HepG2 (cell line): Measurements from ENCODE around the gene NBEA. TPM values are rescaled to one million over a fixed set of nuclear protein-coding genes. Genes with fewer than 3 reads are reported as not detected.

Experiments
- ATAC-seq: fragments of 200-7000 bp; cut with Tn5 transposase; 3 replicates; pipeline ENCODE4 v1.9.1; 2020; ENCODE audit warnings: mild to moderate bottlenecking, moderate library complexity
- BruUV-seq: library from RNA; stranded (reverse); fragments of 400-500 nt; replicated peaks from 2 replicates; lab custom pipeline; 2021; lab: Mats Ljungman, UMichigan
- CTCF ChIA-PET: fragments of 300-600 bp; formaldehyde crosslinking; extraction: SDS; loops from one replicate; lab custom pipeline; 2021; ENCODE audit warnings: low total read pairs, inconsistent platforms, low intra/inter-chr PET ratio; lab: Yijun Ruan, JAX
- POLR2A ChIA-PET: fragments of 350-600 bp; sonication (Branson Sonifier 250); formaldehyde crosslinking; loops from one replicate; lab custom pipeline; 2020; ENCODE audit warnings: antibody characterized with exemption, inconsistent platforms; lab: Yijun Ruan, JAX
- DNase-seq: peaks from one replicate; pipeline ENCODE4 v3.0.0-alpha.2; 2015; ENCODE audit warnings: low spot score
- FAIRE-seq: peaks from 3 replicates; lab custom pipeline; 2011; peaks lifted over from hg19 to GRCh38; lab: Jason Lieb, UNC
- H2AFZ ChIP-seq: one replicate; pipeline ENCODE4 v1.6.1; 2011; ENCODE audit warnings: low read length, inconsistent platforms
- H3K27ac ChIP-seq: fragments of 300-600 bp; 3 replicates; pipeline ENCODE4 v1.8.0; 2011; ENCODE audit warnings: mixed run types, mild to moderate bottlenecking, mixed read lengths, low read length, inconsistent platforms; ENCODE audit not compliant: insufficient read depth; ENCODE audit errors: extremely low read length
- H3K27me3 ChIP-seq, 2 experiments: fragments of 200-600 bp in 1 of 2; 2 replicates in 1 of 2; 3 replicates in 1 of 2; pipeline versions ENCODE4 v1.6.0 to v1.8.0; 2011; ENCODE audit warnings: low read length in 2 of 2, mild to moderate bottlenecking in 2 of 2, moderate library complexity in 2 of 2, inconsistent platforms in 1 of 2; ENCODE audit not compliant: insufficient read depth in 2 of 2, control insufficient read depth in 1 of 2
- H3K36me3 ChIP-seq, 2 experiments: fragments of 200-600 bp in 1 of 2; replicated peaks in 1 of 2; 2 replicates in 1 of 2; 3 replicates in 1 of 2; pipeline versions ENCODE4 v1.5.1 to v1.8.0; 2011; ENCODE audit warnings: low read length in 2 of 2, inconsistent platforms in 1 of 2; ENCODE audit not compliant: insufficient read depth in 2 of 2, control insufficient read depth in 1 of 2
- H3K4me1 ChIP-seq: 2 replicates; pipeline ENCODE4 v1.5.1; 2012; ENCODE audit warnings: low read length, inconsistent platforms; ENCODE audit not compliant: insufficient read depth
- H3K4me2 ChIP-seq: 2 replicates; pipeline ENCODE4 v1.6.0; 2011; ENCODE audit warnings: low read depth, low read length, inconsistent platforms
- H3K4me3 ChIP-seq, 3 experiments: fragments of 200-600 bp in 1 of 3; sonication (generic), shearing (Covaris generic) in 1 of 3; replicated peaks in 1 of 3; 2 replicates each; pipeline ENCODE4 v1.5.1; 2011 to 2016; ENCODE audit warnings: low read length in 3 of 3, inconsistent platforms in 2 of 3, low read depth in 2 of 3, mild to moderate bottlenecking in 2 of 3, control low read depth in 1 of 3, mixed read lengths in 1 of 3; ENCODE audit not compliant: insufficient read depth in 1 of 3
- H3K79me2 ChIP-seq: one replicate; pipeline ENCODE4 v1.6.1; 2011; ENCODE audit warnings: low read length, inconsistent platforms; ENCODE audit not compliant: insufficient read depth
- H3K9ac ChIP-seq: 2 replicates; pipeline ENCODE4 v1.6.0; 2011; ENCODE audit warnings: mild to moderate bottlenecking, low read depth, low read length, inconsistent platforms; ENCODE audit not compliant: insufficient read depth
- H3K9me3 ChIP-seq: 2 replicates; pipeline ENCODE4 v1.5.1; 2012; ENCODE audit warnings: mild to moderate bottlenecking, low read length
- H4K20me1 ChIP-seq: 2 replicates; pipeline ENCODE4 v1.6.0; 2011; ENCODE audit warnings: inconsistent platforms, mild to moderate bottlenecking, low read length, moderate library complexity; ENCODE audit not compliant: insufficient read depth
- CBX1 ChIP-seq: IDR thresholded peaks from one replicate; pipeline ENCODE4 v1.6.1; 2016; ENCODE audit warnings: antibody characterized with exemption, low read depth
- CBX5 ChIP-seq: sonication (generic); formaldehyde crosslinking; IDR thresholded peaks from 2 replicates; pipeline ENCODE4 v1.4.0; 2020; ENCODE audit warnings: missing genetic modification reagents, borderline replicate concordance
- DPF2 ChIP-seq: sonication (generic); formaldehyde crosslinking; IDR thresholded peaks from 2 replicates; pipeline ENCODE4 v1.4.0; 2020; ENCODE audit warnings: mild to moderate bottlenecking, low read depth, missing genetic modification reagents, borderline replicate concordance
- FOXC1 ChIP-seq: sonication (generic); formaldehyde crosslinking; IDR thresholded peaks from 2 replicates; pipeline ENCODE4 v1.8.0; 2022; ENCODE audit warnings: mild to moderate bottlenecking, missing genetic modification reagents, borderline replicate concordance
- FOXO4 ChIP-seq: sonication (generic); formaldehyde crosslinking; conservative IDR thresholded peaks from 2 replicates; pipeline ENCODE4 v1.8.1; 2023; ENCODE audit warnings: missing genetic modification reagents
- HINFP ChIP-seq: sonication (generic); formaldehyde crosslinking; IDR thresholded peaks from 2 replicates; pipeline ENCODE4 v1.4.0; 2020; ENCODE audit warnings: low read depth, mild to moderate bottlenecking, missing genetic modification reagents
- HMGXB4 ChIP-seq, 2 experiments: sonication (generic) in 1 of 2; formaldehyde crosslinking in 1 of 2; IDR thresholded peaks; 2 replicates each; pipeline versions ENCODE4 v1.4.0 to v1.6.1; 2018 to 2020; ENCODE audit warnings: missing genetic modification reagents in 2 of 2, borderline replicate concordance in 1 of 2, low read depth in 1 of 2, mild to moderate bottlenecking in 1 of 2, missing biosample characterization in 1 of 2
- JUNB ChIP-seq: sonication (generic); formaldehyde crosslinking; IDR thresholded peaks from 2 replicates; pipeline ENCODE4 v1.8.0; 2022; ENCODE audit warnings: missing genetic modification reagents, mild to moderate bottlenecking, borderline replicate concordance
- MXI1 ChIP-seq: IDR thresholded peaks from 3 replicates; pipeline ENCODE4 v1.6.1; 2012; ENCODE audit warnings: low read depth, low read length, inconsistent platforms, borderline replicate concordance
- NFRKB ChIP-seq: fragments of 450-650 bp; IDR thresholded peaks from 2 replicates; pipeline ENCODE4 v1.6.1; 2017
- NR1H2 ChIP-seq: sonication (generic); formaldehyde crosslinking; IDR thresholded peaks from 2 replicates; pipeline ENCODE4 v1.8.1; 2022; ENCODE audit warnings: low read depth, missing genetic modification reagents, borderline replicate concordance
- POGZ ChIP-seq: sonication (generic); formaldehyde crosslinking; IDR thresholded peaks from 2 replicates; pipeline ENCODE4 v1.4.0; 2020; ENCODE audit warnings: mild to moderate bottlenecking, missing genetic modification reagents
- SCMH1 ChIP-seq: sonication (generic); formaldehyde crosslinking; IDR thresholded peaks from 2 replicates; pipeline ENCODE4 v1.9.0; 2021; ENCODE audit warnings: missing genetic modification reagents, mild to moderate bottlenecking, borderline replicate concordance
- TARDBP ChIP-seq: sonication (generic); formaldehyde crosslinking; IDR thresholded peaks from 2 replicates; pipeline ENCODE4 v1.8.0; 2022; ENCODE audit warnings: mild to moderate bottlenecking, missing genetic modification reagents
- ZNF383 ChIP-seq: sonication (generic); formaldehyde crosslinking; IDR thresholded peaks from 2 replicates; pipeline ENCODE4 v1.4.0; 2020; ENCODE audit warnings: missing genetic modification reagents, mild to moderate bottlenecking, borderline replicate concordance
- ZNF503 ChIP-seq: sonication (generic); formaldehyde crosslinking; IDR thresholded peaks from 2 replicates; pipeline ENCODE4 v1.4.0; 2020; ENCODE audit warnings: missing genetic modification reagents
- ZNF546 ChIP-seq: sonication (generic); formaldehyde crosslinking; conservative IDR thresholded peaks from 2 replicates; pipeline ENCODE4 v1.8.1; 2023; ENCODE audit warnings: mild to moderate bottlenecking, missing genetic modification reagents
- ZNF724P ChIP-seq: sonication (generic); formaldehyde crosslinking; IDR thresholded peaks from 2 replicates; pipeline ENCODE4 v1.8.0; 2022; ENCODE audit warnings: missing genetic modification reagents, borderline replicate concordance
- ZSCAN22 ChIP-seq: sonication (generic); formaldehyde crosslinking; IDR thresholded peaks from 2 replicates; pipeline ENCODE4 v1.4.0; 2020; ENCODE audit warnings: mild to moderate bottlenecking, missing genetic modification reagents
- WGBS: methylation state at CpG from one replicate; pipeline ENCODE4 v1.1.6; 2017; ENCODE audit warnings: low lambda C conversion rate; 5-methylcytosine and 5-hydroxymethylcytosine counted together
- in situ Hi-C: cut with HindIII; loops from 2 replicates; pipeline ENCODE4 v1.10.0; 2017; ENCODE audit warnings: low pct_unique_long_range_greater_than_20kb; ENCODE audit not compliant: extremely low pct_ligation_motif_present
- intact Hi-C: fragments of 100-400 bp; cut with micrococcal nuclease; formaldehyde crosslinking; loops from one replicate; pipeline ENCODE4 v1.10.0; 2022; ENCODE audit not compliant: unreplicated experiment
- polyA plus RNA-seq, 8 experiments: library from polyadenylated mRNA; depleted of rRNA in 3 of 8; stranded (reverse) in 7 of 8; unstranded in 1 of 8; fragments of >200 nt; fragmentation: Illumina TruSeq in 4 of 8; extraction: Trizol in 4 of 8; gene quantifications; 2 replicates each; pipeline versions ENCODE4 v1.2.1 to v1.2.3, GENCODE V29; 2011 to 2016; ENCODE audit warnings: low read depth in 4 of 8, missing spikeins in 1 of 8, mixed read lengths in 1 of 8; ENCODE audit not compliant: insufficient read depth in 1 of 8
- total RNA-seq, 5 experiments: library from RNA; depleted of rRNA; stranded (reverse); fragments of >200 nt; fragmentation: Illumina TruSeq; extraction: Trizol; gene quantifications; 2 replicates each; pipeline ENCODE4 v1.2.3, GENCODE V29; 2016; ENCODE audit warnings: low read depth in 1 of 5

NBEA gene
- total and polyA plus RNA-seq, 2 of the 13 experiments (the other 11 are each of a cell fraction or from before 2014, with no cell fraction given) = 2.7 to 2.8 TPM

- ATAC-seq = no peak
- Histone ChIP-seq H3K36me3 (no peaks in the 10 kb centered on the region), H3K4me3 (no peak overlapping the region), H3K9ac (no peak overlapping the region), H4K20me1 (no peaks in the 10 kb centered on the region), H3K9me3 (no peaks in the 10 kb centered on the region), H3K79me2 (no peaks in the 10 kb centered on the region), H3K27me3 (no peaks in the 10 kb centered on the region; a peak in 1 of 5 replicates), H2AFZ (no peak overlapping the region), H3K4me2 (no peak overlapping the region), H3K4me1 (no peaks in the 10 kb centered on the region), H3K27ac (no peak overlapping the region)
- no TSS peak for BruUV-seq
- in situ Hi-C loops (no loop called here), intact Hi-C loops (no loop called here)
- 75% methylated on average over 6 of the region's 6 CpGs for WGBS
- no peak for DNase-seq
- CTCF ChIA-PET = no interaction called here
- POLR2A ChIA-PET = no interaction called here
- no peak for FAIRE-seq
- no peak for TF ChIP-seq ZNF546 (CRISPR knock-in tag)
- TF ChIP-seq DPF2 (CRISPR knock-in tag) = no peak
- no peak for TF ChIP-seq MXI1
- no peak for TF ChIP-seq HMGXB4 (CRISPR knock-in tag; IDR thresholded peaks at IDR 0.05; ENCODE audit: borderline replicate concordance in 1 of 2, low read depth in 1 of 2)
- TF ChIP-seq FOXC1 (CRISPR knock-in tag) = no peak
- TF ChIP-seq HINFP (CRISPR knock-in tag) = no peak
- TF ChIP-seq ZNF724P (CRISPR knock-in tag) = no peak
- no peak for TF ChIP-seq ZNF503
- no peak for TF ChIP-seq JUNB (CRISPR knock-in tag)
- no peak for TF ChIP-seq CBX5 (CRISPR knock-in tag)
- TF ChIP-seq FOXO4 (CRISPR knock-in tag) = no peak
- TF ChIP-seq POGZ (CRISPR knock-in tag) = no peak
- TF ChIP-seq ZNF383 = no peak
- TF ChIP-seq NFRKB = no peak
- TF ChIP-seq NR1H2 (CRISPR knock-in tag) = no peak
- TF ChIP-seq SCMH1 (CRISPR knock-in tag) = no peak
- TF ChIP-seq CBX1 = no peak
- no peak for TF ChIP-seq ZSCAN22
- TF ChIP-seq TARDBP (CRISPR knock-in tag) = no peak
Measured at GRCh38 chr13:35057858-35058257, 115.8 kb downstream of the NBEA start.
